D721Med (cell line): Measurements from ENCODE around the gene HJV.

ENCODE experiments used
- DNase-seq: peaks from one replicate; pipeline ENCODE4 v3.0.0; 2011; ENCODE audit warnings: low spot score; ENCODE audit not compliant: insufficient read length
- FAIRE-seq: peaks from 2 replicates; lab custom pipeline; 2011; peaks lifted over from hg19 to GRCh38; lab: Jason Lieb, UNC
- CTCF ChIP-seq: IDR thresholded peaks from 2 replicates; pipeline ENCODE4 v1.5.1; 2012; ENCODE audit warnings: mild to moderate bottlenecking, control low read depth; ENCODE audit not compliant: insufficient read depth; ENCODE audit errors: missing control alignments

Gene HJV

DNA sequence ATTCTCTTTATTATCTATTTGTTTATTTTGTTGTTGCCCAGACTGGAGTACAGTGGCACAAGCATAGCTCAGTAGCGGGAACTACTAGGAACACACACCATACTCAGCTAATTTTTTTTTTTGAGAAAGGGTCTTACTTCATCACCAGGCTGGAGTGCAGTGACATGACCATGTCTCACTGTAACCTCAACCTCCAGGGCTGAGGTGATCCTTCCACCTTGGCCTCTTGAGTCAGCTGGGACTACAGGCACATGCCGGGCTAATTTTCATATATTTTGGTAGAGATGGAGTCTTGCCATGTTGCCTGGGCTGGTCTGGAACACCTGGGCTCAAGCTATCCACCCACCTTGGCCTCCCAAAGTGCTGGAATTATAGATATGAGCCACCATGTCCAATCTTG lies 19.8 kb downstream of the HJV start:
- DNase-seq, result no peak
- TF ChIP-seq CTCF, result no peak
- no peak for FAIRE-seq

- no peak for FAIRE-seq
- TF ChIP-seq CTCF, result no peak
- no peak for DNase-seq
Measured at GRCh38 chr1:145999321-146000024, 22.1 kb downstream of the HJV start.

DNA sequence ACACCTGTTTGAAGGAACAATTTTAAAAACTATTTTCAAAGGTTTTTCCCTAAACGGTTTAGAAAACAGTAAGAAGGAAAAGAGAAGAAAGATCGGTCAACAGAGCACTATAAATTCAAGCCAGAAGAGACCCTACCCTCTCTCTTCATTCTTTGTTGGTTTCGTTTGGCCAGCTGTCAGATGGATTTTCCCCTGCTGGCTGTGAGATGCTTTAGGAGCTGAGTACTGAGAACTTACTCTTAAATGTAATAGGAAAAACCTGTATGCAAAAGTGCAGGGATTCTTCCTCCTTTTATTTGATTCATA lies 23.9 kb downstream of the HJV start:
- no peak for FAIRE-seq
- no peak for DNase-seq
- no peak for TF ChIP-seq CTCF

GRCh38 chr1:145997016-145997717 lies 24.4 kb downstream of the HJV start:
- no peak for TF ChIP-seq CTCF
- no peak for FAIRE-seq
- DNase-seq, result no peak

DNA sequence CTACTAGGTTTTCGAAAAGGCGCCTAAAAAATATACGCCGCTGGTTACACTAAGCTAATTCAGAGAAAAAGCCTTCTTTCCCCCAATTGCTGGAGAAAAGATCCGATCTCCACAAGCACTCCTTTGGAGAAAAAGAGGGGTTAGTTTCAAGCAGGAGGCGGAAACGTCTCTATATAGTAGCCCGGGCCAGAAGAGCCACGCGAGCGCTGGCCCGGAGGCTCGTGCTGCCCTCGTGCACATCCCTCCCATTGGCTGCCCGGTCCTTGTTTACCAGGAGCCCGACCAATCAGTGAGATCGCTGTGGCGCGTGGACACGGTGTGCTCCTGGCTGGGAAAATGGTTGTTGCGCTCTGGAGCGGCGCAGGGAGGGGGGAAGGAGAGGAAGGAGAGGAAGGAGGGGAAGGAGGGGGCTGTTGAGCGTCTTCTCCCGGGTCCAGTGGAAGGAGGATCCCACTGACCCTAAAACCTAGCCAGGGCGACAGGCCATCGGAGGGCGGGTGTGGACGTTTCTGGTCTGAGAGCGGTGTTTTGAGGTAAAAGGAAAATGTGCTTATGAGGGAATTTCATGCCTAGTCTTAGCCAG lies 25.0 kb downstream of the HJV start, which contains the start of gene TXNIP:
TSS of gene TXNIP (minus strand) at position 147 of the 583 bp plus-strand sequence. CDS start 313 bp downstream, outside the sequence.
- FAIRE-seq, result no peak
- DNase-seq, result peak; percentile 98
- TF ChIP-seq CTCF, result no peak

DNA sequence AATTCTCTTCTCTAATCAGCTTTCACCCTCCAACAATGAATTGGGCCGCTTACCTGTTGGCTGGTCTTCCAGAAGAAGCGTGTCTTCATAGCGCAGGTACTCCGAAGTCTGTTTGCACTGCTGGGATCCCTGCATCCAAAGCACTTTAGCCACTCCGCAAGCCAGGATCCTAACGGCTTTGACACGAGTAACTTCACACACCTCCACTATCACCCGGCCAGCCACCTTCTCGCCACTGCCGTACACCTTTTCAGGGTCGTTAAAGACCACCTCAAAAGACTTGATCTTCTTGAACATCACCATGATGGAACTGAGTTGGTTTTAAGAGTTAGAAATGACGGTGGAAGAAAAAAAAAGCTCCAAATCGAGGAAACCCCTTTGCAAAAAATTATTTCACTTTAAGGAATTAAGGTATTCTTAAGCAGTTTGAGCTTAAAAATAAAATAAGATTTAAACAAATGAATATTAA lies 25.5 kb downstream of the HJV start:
- FAIRE-seq, result no peak
- no peak for TF ChIP-seq CTCF
- no peak for DNase-seq
